GM12878 (cell line): ENCODE data around the gene CSNK1G1. TPM values are rescaled to one million over a fixed set of nuclear protein-coding genes. Genes with fewer than 3 reads are reported as not detected.

ENCODE experiments used
- CEBPB ChIP-seq, 2 experiments: fragments of 150-350 bp in 1 of 2; IDR thresholded peaks; 2 replicates each; pipeline ENCODE4 v1.6.1; 2012 to 2014; ENCODE audit warnings: low read depth in 2 of 2, low read length in 2 of 2, borderline replicate concordance in 1 of 2, inconsistent platforms in 1 of 2
- EED ChIP-seq: sonication (generic); IDR thresholded peaks from 2 replicates; pipeline ENCODE4 v1.6.1; 2016; ENCODE audit warnings: antibody characterized with exemption, low read depth
- EGR1 ChIP-seq, 2 experiments: IDR thresholded peaks; 1 replicate in 1 of 2; 2 replicates in 1 of 2; pipeline ENCODE4 v1.6.1; 2011 to 2012; ENCODE audit warnings: low read depth in 2 of 2, low read length in 2 of 2, borderline replicate concordance in 1 of 2, mild to moderate bottlenecking in 1 of 2, moderate library complexity in 1 of 2
- FOS ChIP-seq: IDR thresholded peaks from 3 replicates; pipeline ENCODE4 v1.6.1; 2011; ENCODE audit warnings: borderline replicate concordance; ENCODE audit not compliant: insufficient read length; ENCODE audit errors: extremely low read depth
- GATAD2B ChIP-seq: fragments of 450-650 bp; conservative IDR thresholded peaks from 2 replicates; pipeline ENCODE4 v1.6.1; 2017; ENCODE audit warnings: low read depth, mild to moderate bottlenecking, moderate library complexity
- IKZF1 ChIP-seq: fragments of 450-650 bp; conservative IDR thresholded peaks from 2 replicates; pipeline ENCODE4 v1.6.1; 2017; ENCODE audit warnings: antibody characterized with exemption, mild to moderate bottlenecking
- JUNB ChIP-seq: IDR thresholded peaks from 2 replicates; pipeline ENCODE4 v1.6.1; 2016; ENCODE audit warnings: antibody characterized with exemption, mild to moderate bottlenecking
- MEF2B ChIP-seq: fragments of 450-650 bp; IDR thresholded peaks from 2 replicates; pipeline ENCODE4 v1.6.1; 2018; ENCODE audit warnings: mild to moderate bottlenecking, moderate library complexity; ENCODE audit not compliant: partially characterized antibody, poor library complexity, severe bottlenecking
- MYB ChIP-seq: fragments of 150-350 bp; IDR thresholded peaks from 2 replicates; pipeline ENCODE4 v1.6.1; 2014; ENCODE audit warnings: mild to moderate bottlenecking, low read depth, low read length, borderline replicate concordance
- polyA plus RNA-seq, 11 experiments: library from polyadenylated mRNA; depleted of rRNA in 4 of 11; unstranded in 6 of 11; stranded (reverse) in 5 of 11; fragments of >200 nt; fragmentation: Nextera tagmentation in 4 of 11; fragmentation: Illumina TruSeq in 1 of 11; extraction: Ambion mirVana in 4 of 11; extraction: Trizol in 1 of 11; gene quantifications; 1 replicate in 1 of 11; 2 replicates in 10 of 11; pipeline versions ENCODE4 v1.2.1 to v1.2.3, GENCODE V29; 2011 to 2016; ENCODE audit warnings: inconsistent platforms in 2 of 11, missing spikeins in 2 of 11, low read depth in 1 of 11
- total RNA-seq, 4 experiments: library from RNA; depleted of rRNA in 3 of 4; stranded (reverse); fragments of >200 nt in 3 of 4; fragmentation: Illumina TruSeq in 1 of 4; extraction: Trizol in 1 of 4; gene quantifications; 2 replicates each; pipeline versions ENCODE4 v1.2.1 to v1.2.3, GENCODE V29; 2013 to 2021
- TF ChIP-seq, protein P1 (sequence below): fragments of 450-650 bp; IDR thresholded peaks from 2 replicates; pipeline ENCODE4 v1.6.1; 2016; ENCODE audit warnings: mild to moderate bottlenecking, moderate library complexity, borderline replicate concordance
- TF ChIP-seq, protein P2 (sequence below): fragments of 450-650 bp; IDR thresholded peaks from 2 replicates; pipeline ENCODE4 v1.6.1; 2017; ENCODE audit warnings: antibody characterized with exemption, mild to moderate bottlenecking, moderate library complexity
- TF ChIP-seq, protein P3 (sequence below): fragments of 450-650 bp; IDR thresholded peaks from 2 replicates; pipeline ENCODE4 v1.6.1; 2017; ENCODE audit warnings: low read depth, mild to moderate bottlenecking, moderate library complexity
- TF ChIP-seq, protein P4 (sequence below): IDR thresholded peaks from 2 replicates; pipeline ENCODE4 v1.6.1; 2012; ENCODE audit warnings: mild to moderate bottlenecking, low read depth, low read length
- TF ChIP-seq, protein P5 (sequence below): IDR thresholded peaks from 2 replicates; pipeline ENCODE4 v1.6.1; 2012; ENCODE audit warnings: low read depth, low read length, improper control_type of control experiment

The CSNK1G1 gene
- total and polyA plus RNA-seq, 10 of the 15 experiments (the other 5 are each of a cell fraction or from before 2014, with no cell fraction given), result 6.1 to 23.4 (median 15.3) TPM

DNA sequence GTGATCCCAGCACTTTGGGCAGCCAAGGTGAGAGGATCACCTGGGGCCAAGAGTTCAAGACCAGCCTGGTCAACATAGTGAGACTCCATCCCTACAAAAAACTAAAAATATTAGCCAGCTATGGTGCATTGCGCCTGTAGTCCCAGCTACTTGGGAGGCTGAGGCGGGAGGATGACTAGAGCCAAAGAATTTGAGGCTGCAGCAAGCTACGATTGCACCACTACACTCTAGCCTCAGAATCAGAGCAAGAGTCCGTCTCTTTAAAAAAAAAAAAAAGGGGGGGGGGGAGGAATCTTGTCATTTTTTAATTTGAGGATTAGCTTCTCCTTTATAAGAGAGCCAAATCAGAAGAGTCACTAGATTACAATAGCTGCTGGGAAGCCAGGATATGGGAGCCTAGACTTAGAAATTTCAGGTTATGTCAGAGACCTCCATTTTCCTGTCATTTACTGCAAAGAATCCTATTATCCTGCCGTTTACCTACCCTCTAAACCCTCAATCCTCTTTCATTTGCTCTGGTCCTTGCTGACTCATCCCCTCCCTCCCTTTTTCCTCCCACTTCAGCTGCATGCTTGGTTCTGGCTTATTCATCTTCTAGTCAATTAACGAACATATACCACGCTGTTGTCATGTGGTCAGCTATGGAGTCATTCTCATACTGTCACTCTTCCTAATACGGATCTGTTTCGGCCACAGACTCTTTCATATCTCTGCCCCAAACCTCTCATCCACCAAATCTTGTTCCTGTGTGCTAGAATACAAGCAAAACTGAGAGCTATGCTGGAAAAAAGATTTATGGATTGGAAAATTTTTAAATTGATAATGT is 109.4 kb downstream of the CSNK1G1 start (continued):
- TF ChIP-seq, protein P1, sequence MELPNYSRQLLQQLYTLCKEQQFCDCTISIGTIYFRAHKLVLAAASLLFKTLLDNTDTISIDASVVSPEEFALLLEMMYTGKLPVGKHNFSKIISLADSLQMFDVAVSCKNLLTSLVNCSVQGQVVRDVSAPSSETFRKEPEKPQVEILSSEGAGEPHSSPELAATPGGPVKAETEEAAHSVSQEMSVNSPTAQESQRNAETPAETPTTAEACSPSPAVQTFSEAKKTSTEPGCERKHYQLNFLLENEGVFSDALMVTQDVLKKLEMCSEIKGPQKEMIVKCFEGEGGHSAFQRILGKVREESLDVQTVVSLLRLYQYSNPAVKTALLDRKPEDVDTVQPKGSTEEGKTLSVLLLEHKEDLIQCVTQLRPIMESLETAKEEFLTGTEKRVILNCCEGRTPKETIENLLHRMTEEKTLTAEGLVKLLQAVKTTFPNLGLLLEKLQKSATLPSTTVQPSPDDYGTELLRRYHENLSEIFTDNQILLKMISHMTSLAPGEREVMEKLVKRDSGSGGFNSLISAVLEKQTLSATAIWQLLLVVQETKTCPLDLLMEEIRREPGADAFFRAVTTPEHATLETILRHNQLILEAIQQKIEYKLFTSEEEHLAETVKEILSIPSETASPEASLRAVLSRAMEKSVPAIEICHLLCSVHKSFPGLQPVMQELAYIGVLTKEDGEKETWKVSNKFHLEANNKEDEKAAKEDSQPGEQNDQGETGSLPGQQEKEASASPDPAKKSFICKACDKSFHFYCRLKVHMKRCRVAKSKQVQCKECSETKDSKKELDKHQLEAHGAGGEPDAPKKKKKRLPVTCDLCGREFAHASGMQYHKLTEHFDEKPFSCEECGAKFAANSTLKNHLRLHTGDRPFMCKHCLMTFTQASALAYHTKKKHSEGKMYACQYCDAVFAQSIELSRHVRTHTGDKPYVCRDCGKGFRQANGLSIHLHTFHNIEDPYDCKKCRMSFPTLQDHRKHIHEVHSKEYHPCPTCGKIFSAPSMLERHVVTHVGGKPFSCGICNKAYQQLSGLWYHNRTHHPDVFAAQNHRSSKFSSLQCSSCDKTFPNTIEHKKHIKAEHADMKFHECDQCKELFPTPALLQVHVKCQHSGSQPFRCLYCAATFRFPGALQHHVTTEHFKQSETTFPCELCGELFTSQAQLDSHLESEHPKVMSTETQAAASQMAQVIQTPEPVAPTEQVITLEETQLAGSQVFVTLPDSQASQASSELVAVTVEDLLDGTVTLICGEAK, result no peak
- TF ChIP-seq JUNB (peak; percentile 98), FOS (no peak), EGR1 (IDR thresholded peaks at IDR 0.05; ENCODE audit: borderline replicate concordance in 1 of 2, low read depth in 2 of 2, low read length in 2 of 2) (no peak), GATAD2B (peak; percentile 74; the same call in 1 of the 2 replicates), CEBPB (IDR thresholded peaks at IDR 0.05; ENCODE audit: borderline replicate concordance in 1 of 2, low read depth in 2 of 2, low read length in 2 of 2) (peak in 1 of 2 experiments; percentile 86; a peak in 1 of 4 replicates), MYB (peak; percentile 76; the same call in 1 of the 2 replicates), MEF2B (peak; percentile 94), IKZF1 (peak; percentile 99), EED (peak; percentile 99)
- TF ChIP-seq, protein P2, sequence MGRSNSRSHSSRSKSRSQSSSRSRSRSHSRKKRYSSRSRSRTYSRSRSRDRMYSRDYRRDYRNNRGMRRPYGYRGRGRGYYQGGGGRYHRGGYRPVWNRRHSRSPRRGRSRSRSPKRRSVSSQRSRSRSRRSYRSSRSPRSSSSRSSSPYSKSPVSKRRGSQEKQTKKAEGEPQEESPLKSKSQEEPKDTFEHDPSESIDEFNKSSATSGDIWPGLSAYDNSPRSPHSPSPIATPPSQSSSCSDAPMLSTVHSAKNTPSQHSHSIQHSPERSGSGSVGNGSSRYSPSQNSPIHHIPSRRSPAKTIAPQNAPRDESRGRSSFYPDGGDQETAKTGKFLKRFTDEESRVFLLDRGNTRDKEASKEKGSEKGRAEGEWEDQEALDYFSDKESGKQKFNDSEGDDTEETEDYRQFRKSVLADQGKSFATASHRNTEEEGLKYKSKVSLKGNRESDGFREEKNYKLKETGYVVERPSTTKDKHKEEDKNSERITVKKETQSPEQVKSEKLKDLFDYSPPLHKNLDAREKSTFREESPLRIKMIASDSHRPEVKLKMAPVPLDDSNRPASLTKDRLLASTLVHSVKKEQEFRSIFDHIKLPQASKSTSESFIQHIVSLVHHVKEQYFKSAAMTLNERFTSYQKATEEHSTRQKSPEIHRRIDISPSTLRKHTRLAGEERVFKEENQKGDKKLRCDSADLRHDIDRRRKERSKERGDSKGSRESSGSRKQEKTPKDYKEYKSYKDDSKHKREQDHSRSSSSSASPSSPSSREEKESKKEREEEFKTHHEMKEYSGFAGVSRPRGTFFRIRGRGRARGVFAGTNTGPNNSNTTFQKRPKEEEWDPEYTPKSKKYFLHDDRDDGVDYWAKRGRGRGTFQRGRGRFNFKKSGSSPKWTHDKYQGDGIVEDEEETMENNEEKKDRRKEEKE, result no peak
- TF ChIP-seq, protein P3, sequence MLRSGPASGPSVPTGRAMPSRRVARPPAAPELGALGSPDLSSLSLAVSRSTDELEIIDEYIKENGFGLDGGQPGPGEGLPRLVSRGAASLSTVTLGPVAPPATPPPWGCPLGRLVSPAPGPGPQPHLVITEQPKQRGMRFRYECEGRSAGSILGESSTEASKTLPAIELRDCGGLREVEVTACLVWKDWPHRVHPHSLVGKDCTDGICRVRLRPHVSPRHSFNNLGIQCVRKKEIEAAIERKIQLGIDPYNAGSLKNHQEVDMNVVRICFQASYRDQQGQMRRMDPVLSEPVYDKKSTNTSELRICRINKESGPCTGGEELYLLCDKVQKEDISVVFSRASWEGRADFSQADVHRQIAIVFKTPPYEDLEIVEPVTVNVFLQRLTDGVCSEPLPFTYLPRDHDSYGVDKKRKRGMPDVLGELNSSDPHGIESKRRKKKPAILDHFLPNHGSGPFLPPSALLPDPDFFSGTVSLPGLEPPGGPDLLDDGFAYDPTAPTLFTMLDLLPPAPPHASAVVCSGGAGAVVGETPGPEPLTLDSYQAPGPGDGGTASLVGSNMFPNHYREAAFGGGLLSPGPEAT, result peak; percentile 99
- TF ChIP-seq, protein P4, sequence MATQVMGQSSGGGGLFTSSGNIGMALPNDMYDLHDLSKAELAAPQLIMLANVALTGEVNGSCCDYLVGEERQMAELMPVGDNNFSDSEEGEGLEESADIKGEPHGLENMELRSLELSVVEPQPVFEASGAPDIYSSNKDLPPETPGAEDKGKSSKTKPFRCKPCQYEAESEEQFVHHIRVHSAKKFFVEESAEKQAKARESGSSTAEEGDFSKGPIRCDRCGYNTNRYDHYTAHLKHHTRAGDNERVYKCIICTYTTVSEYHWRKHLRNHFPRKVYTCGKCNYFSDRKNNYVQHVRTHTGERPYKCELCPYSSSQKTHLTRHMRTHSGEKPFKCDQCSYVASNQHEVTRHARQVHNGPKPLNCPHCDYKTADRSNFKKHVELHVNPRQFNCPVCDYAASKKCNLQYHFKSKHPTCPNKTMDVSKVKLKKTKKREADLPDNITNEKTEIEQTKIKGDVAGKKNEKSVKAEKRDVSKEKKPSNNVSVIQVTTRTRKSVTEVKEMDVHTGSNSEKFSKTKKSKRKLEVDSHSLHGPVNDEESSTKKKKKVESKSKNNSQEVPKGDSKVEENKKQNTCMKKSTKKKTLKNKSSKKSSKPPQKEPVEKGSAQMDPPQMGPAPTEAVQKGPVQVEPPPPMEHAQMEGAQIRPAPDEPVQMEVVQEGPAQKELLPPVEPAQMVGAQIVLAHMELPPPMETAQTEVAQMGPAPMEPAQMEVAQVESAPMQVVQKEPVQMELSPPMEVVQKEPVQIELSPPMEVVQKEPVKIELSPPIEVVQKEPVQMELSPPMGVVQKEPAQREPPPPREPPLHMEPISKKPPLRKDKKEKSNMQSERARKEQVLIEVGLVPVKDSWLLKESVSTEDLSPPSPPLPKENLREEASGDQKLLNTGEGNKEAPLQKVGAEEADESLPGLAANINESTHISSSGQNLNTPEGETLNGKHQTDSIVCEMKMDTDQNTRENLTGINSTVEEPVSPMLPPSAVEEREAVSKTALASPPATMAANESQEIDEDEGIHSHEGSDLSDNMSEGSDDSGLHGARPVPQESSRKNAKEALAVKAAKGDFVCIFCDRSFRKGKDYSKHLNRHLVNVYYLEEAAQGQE, result no peak
- TF ChIP-seq, protein P5, sequence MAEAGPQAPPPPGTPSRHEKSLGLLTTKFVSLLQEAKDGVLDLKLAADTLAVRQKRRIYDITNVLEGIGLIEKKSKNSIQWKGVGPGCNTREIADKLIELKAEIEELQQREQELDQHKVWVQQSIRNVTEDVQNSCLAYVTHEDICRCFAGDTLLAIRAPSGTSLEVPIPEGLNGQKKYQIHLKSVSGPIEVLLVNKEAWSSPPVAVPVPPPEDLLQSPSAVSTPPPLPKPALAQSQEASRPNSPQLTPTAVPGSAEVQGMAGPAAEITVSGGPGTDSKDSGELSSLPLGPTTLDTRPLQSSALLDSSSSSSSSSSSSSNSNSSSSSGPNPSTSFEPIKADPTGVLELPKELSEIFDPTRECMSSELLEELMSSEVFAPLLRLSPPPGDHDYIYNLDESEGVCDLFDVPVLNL, result no peak
